ENCODE data around the gene KLK15.

Gene KLK15

DNA sequence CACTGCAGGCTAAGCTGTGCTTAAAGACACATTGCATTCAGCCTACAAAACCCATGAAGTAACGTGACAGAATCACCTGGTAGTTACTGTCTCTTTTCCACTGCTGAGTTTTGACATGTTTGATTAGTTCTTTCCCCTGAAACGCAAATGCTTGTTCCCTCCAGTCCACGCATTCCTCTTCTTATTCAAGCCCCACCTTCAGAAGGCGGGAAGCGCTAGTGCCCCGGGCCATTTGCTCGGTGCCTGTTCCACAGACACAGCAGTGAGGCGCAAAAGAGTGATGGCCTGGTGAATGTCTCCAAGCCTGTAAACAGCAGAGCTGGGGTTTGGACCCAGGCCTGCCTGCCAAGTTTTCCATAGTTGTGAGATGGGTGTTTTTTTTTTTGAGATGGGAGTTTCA lies 32.3 kb downstream of the KLK15 start:
- H3K9me3 ChIP-seq (ENCODE audit: low read length) = no peaks in the 10 kb centered on the region
- no peaks in the 10 kb centered on the region for H3F3A ChIP-seq (ENCODE audit: insufficient read depth, low read length)
- no peaks in the 10 kb centered on the region for H3K9me2 ChIP-seq (ENCODE audit: low read depth, low read length)
- TF ChIP-seq EZH2 (IDR thresholded peaks at IDR 0.05; ENCODE audit: borderline replicate concordance, low read length) = no peak
- TF ChIP-seq CTCF (IDR thresholded peaks at IDR 0.05; ENCODE audit: low read length) = no peak
- H2AFZ ChIP-seq (ENCODE audit: low read length) = no peak overlapping the region
- no peak overlapping the region for H3K4me3 ChIP-seq (ENCODE audit: low read depth, low read length, poor library complexity, severe bottlenecking)
- peaks cover 74% of the 10 kb centered on the region for H3K36me3 ChIP-seq (ENCODE audit: insufficient read depth, low read length)
- H4K20me1 ChIP-seq (ENCODE audit: insufficient read depth, low read length) = no peaks in the 10 kb centered on the region
- no peaks in the 10 kb centered on the region for H3K27me3 ChIP-seq (ENCODE audit: insufficient read depth, low read length)
- H3K4me2 ChIP-seq (ENCODE audit: low read length) = no peak overlapping the region; the same call in 1 of the 2 replicates
- H3K27ac ChIP-seq (ENCODE audit: low read depth, low read length, poor library complexity, severe bottlenecking) = no peak overlapping the region
- H3K9ac ChIP-seq (ENCODE audit: low read length) = no peak overlapping the region
- peaks cover 20% of the 10 kb centered on the region for H3K4me1 ChIP-seq (ENCODE audit: insufficient read depth, low read length, severe bottlenecking)
- peaks cover 24% of the 10 kb centered on the region for H3K79me2 ChIP-seq (ENCODE audit: insufficient read depth, low read length)

DNA sequence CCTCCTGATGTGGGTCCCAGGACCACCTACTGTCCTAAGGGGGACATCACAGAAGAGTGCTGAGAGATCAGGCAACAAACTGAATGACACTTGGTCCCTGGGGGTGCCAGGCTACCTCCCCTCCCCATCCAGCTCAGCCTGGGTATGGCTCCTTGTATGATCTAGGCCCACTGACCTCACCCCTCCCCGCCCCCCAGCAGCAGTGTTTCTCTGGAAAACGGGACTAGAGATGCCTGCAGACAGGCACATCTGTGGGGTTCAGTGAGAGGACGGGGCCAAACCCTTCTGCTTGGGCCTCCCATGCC lies 33.9 kb downstream of the KLK15 start:
- Histone ChIP-seq H3K27ac (ENCODE audit: low read depth, low read length, poor library complexity, severe bottlenecking) (no peak overlapping the region), H3K9ac (ENCODE audit: low read length) (no peak overlapping the region), H3K9me2 (ENCODE audit: low read depth, low read length) (no peaks in the 10 kb centered on the region), H3K27me3 (ENCODE audit: insufficient read depth, low read length) (no peaks in the 10 kb centered on the region), H3K4me3 (ENCODE audit: low read depth, low read length, poor library complexity, severe bottlenecking) (no peak overlapping the region), H3K79me2 (ENCODE audit: insufficient read depth, low read length) (peaks cover 24% of the 10 kb centered on the region), H3K4me2 (ENCODE audit: low read length) (no peak overlapping the region), H2AFZ (ENCODE audit: low read length) (no peak overlapping the region), H3K36me3 (ENCODE audit: insufficient read depth, low read length) (peaks cover 84% of the 10 kb centered on the region), H3K9me3 (ENCODE audit: low read length) (no peaks in the 10 kb centered on the region), H3F3A (ENCODE audit: insufficient read depth, low read length) (no peaks in the 10 kb centered on the region), H4K20me1 (ENCODE audit: insufficient read depth, low read length) (no peaks in the 10 kb centered on the region), H3K4me1 (ENCODE audit: insufficient read depth, low read length, severe bottlenecking) (peaks cover 19% of the 10 kb centered on the region)
- no peak for TF ChIP-seq EZH2 (IDR thresholded peaks at IDR 0.05; ENCODE audit: borderline replicate concordance, low read length)
- no peak for TF ChIP-seq CTCF (IDR thresholded peaks at IDR 0.05; ENCODE audit: low read length)

GRCh38 chr19:50798659-50799546 lies 34.5 kb downstream of the KLK15 start:
- H3K27ac ChIP-seq (ENCODE audit: low read depth, low read length, poor library complexity, severe bottlenecking) = no peak overlapping the region
- no peak overlapping the region for H3K4me2 ChIP-seq (ENCODE audit: low read length)
- H4K20me1 ChIP-seq (ENCODE audit: insufficient read depth, low read length) = no peaks in the 10 kb centered on the region
- H3K9ac ChIP-seq (ENCODE audit: low read length) = no peak overlapping the region
- H3K9me2 ChIP-seq (ENCODE audit: low read depth, low read length) = no peaks in the 10 kb centered on the region
- peaks cover 20% of the 10 kb centered on the region for H3K79me2 ChIP-seq (ENCODE audit: insufficient read depth, low read length)
- peaks cover 19% of the 10 kb centered on the region for H3K4me1 ChIP-seq (ENCODE audit: insufficient read depth, low read length, severe bottlenecking)
- H3K4me3 ChIP-seq (ENCODE audit: low read depth, low read length, poor library complexity, severe bottlenecking) = no peak overlapping the region
- peaks cover 83% of the 10 kb centered on the region for H3K36me3 ChIP-seq (ENCODE audit: insufficient read depth, low read length)
- H2AFZ ChIP-seq (ENCODE audit: low read length) = no peak overlapping the region
- H3K27me3 ChIP-seq (ENCODE audit: insufficient read depth, low read length) = no peaks in the 10 kb centered on the region
- H3F3A ChIP-seq (ENCODE audit: insufficient read depth, low read length) = no peaks in the 10 kb centered on the region
- H3K9me3 ChIP-seq (ENCODE audit: low read length) = no peaks in the 10 kb centered on the region
- TF ChIP-seq EZH2 (IDR thresholded peaks at IDR 0.05; ENCODE audit: borderline replicate concordance, low read length) (no peak), CTCF (IDR thresholded peaks at IDR 0.05; ENCODE audit: low read length) (no peak)
